ENCODE measurements around the gene RAD51B. TPM values are rescaled to one million over a fixed set of nuclear protein-coding genes. Genes with fewer than 3 reads are reported as not detected.

RAD51B gene
- total and polyA plus RNA-seq, 9 of the 15 experiments (the other 6 are each of a cell fraction or from before 2014, with no cell fraction given): 8.5 to 17.3 (median 11.3) TPM

GRCh38 chr14:68610251-68610793 is 790.7 kb downstream of the RAD51B start:
- POLR2A ChIA-PET: no interaction called here
- H3K9ac ChIP-seq (ENCODE audit: insufficient read depth in 1 of 2, low read depth in 2 of 2, low read length in 2 of 2): no peak overlapping the region
- H3K4me2 ChIP-seq (ENCODE audit: insufficient read depth, low read length): no peak overlapping the region
- H3K79me2 ChIP-seq (ENCODE audit: control insufficient read depth, insufficient read depth, low read length): no peaks in the 10 kb centered on the region
- no peaks in the 10 kb centered on the region for H3K9me1 ChIP-seq (ENCODE audit: control insufficient read depth, insufficient read depth, low read length)
- no peaks in the 10 kb centered on the region for H4K20me1 ChIP-seq (replicated peaks; ENCODE audit: control insufficient read depth, insufficient read depth, low read length)
- DNase-seq (ENCODE audit: extremely low read depth in 1 of 4, low spot score in 3 of 4): no peak
- intact Hi-C loops (cut with micrococcal nuclease): no loop called here
- in situ Hi-C loops (cut with MboI): no loop called here
- H3K4me1 ChIP-seq (replicated peaks in 1 of 2; ENCODE audit: control insufficient read depth in 2 of 2, insufficient read depth in 2 of 2, low read length in 2 of 2): peaks cover 0 to 2% of the 10 kb centered on the region in 2 experiments; a peak in 2 of 5 replicates
- CTCF ChIA-PET (ENCODE audit: low intra/inter-chr PET ratio): no interaction called here
- H2AFZ ChIP-seq (ENCODE audit: low read depth, low read length): no peak overlapping the region
- H3K4me3 ChIP-seq: no peak overlapping the region
- H3K27me3 ChIP-seq (ENCODE audit: control insufficient read depth in 2 of 2, insufficient read depth in 2 of 2, low read length in 2 of 2): no peaks in the 10 kb centered on the region
- 0 out of 3 replicates have a peak, but pooled peaks have one; percentile 50 for ATAC-seq
- no peaks in the 10 kb centered on the region for H3K36me3 ChIP-seq (ENCODE audit: control insufficient read depth, insufficient read depth, low read length)
- H3K27ac ChIP-seq (ENCODE audit: extremely low read depth, low read depth, low read length): no peak overlapping the region
- FAIRE-seq: no peak
- TF ChIP-seq ETV5 (CRISPR knock-in tag; IDR thresholded peaks at IDR 0.05; ENCODE audit: low read depth) (no peak), SNRNP70 (optimal IDR thresholded peaks at IDR 0.05; ENCODE audit: low read depth, low read length) (no peak), JUNB (CRISPR knock-in tag; conservative IDR thresholded peaks at IDR 0.05) (no peak), SNIP1 (IDR thresholded peaks at IDR 0.05; ENCODE audit: low read depth) (no peak), ETV6 (IDR thresholded peaks at IDR 0.05; ENCODE audit: borderline replicate concordance in 1 of 2, low read depth in 2 of 2, low read length in 1 of 2) (no peak), ETV6 (CRISPR knock-in tag; IDR thresholded peaks at IDR 0.05; ENCODE audit: borderline replicate concordance) (no peak), ZNF197 (CRISPR knock-in tag; IDR thresholded peaks at IDR 0.05; ENCODE audit: low read depth) (no peak), ZSCAN32 (CRISPR knock-in tag; IDR thresholded peaks at IDR 0.05) (no peak), SLC30A9 (CRISPR knock-in tag; IDR thresholded peaks at IDR 0.05) (no peak), ILF3 (IDR thresholded peaks at IDR 0.05; ENCODE audit: borderline replicate concordance) (no peak), NR0B1 (IDR thresholded peaks at IDR 0.05; ENCODE audit: partially characterized antibody) (no peak), NONO (IDR thresholded peaks at IDR 0.05; ENCODE audit: low read depth in 2 of 2, low read length in 1 of 2) (no peak), NFE2 (IDR thresholded peaks at IDR 0.05; ENCODE audit: low read depth) (no peak)
- H3K9me3 ChIP-seq (replicated peaks; ENCODE audit: control insufficient read depth, insufficient read depth, low read depth, low read length): no peaks in the 10 kb centered on the region
- BruUV-seq (replicated peaks): no TSS peak
- 23% methylated on average over 8 of the region's 8 CpGs for WGBS (ENCODE audit: insufficient coverage, low coverage, missing lambda C conversion rate)

All from K562 (cell line).